H1 (cell line): ENCODE results near the gene TNS1. TPM values are rescaled to one million over a fixed set of nuclear protein-coding genes. Genes with fewer than 3 reads are reported as not detected.

Experiments used
- CTCF ChIA-PET: fragments of 300-600 bp; sonication (Branson Sonifier 250); formaldehyde crosslinking; loops from one replicate; lab custom pipeline; 2021; ENCODE audit not compliant: partially characterized antibody; lab: Charles Lee
- POLR2A ChIA-PET: fragments of 300-600 bp; sonication (Branson Sonifier 250); formaldehyde crosslinking; loops from one replicate; lab custom pipeline; 2021; ENCODE audit warnings: inconsistent platforms; ENCODE audit not compliant: partially characterized antibody; lab: Charles Lee
- DNase-seq, 2 experiments: peaks; one replicate each; pipeline versions ENCODE4 v3.0.0 to v3.0.0-alpha.2; 2010 to 2022; ENCODE audit warnings: low spot score in 2 of 2, low read depth in 1 of 2, mixed read lengths in 1 of 2
- FAIRE-seq: peaks from 2 replicates; lab custom pipeline; 2011; peaks lifted over from hg19 to GRCh38; lab: Jason Lieb, UNC
- H2AFZ ChIP-seq: 2 replicates; pipeline ENCODE4 v1.8.1; 2012; ENCODE audit warnings: low read length, inconsistent platforms
- H2AK5ac ChIP-seq: 2 replicates; pipeline ENCODE4 v1.6.1; 2013; ENCODE audit warnings: low read depth, low read length
- H2BK120ac ChIP-seq: replicated peaks from 2 replicates; pipeline ENCODE3; 2013; ENCODE audit warnings: low read depth, low read length, inconsistent platforms
- H2BK12ac ChIP-seq: 2 replicates; pipeline ENCODE4 v1.6.1; 2013; ENCODE audit warnings: low read depth, low read length
- H2BK15ac ChIP-seq: 2 replicates; pipeline ENCODE4 v1.6.1; 2013; ENCODE audit warnings: low read length
- H2BK20ac ChIP-seq: 2 replicates; pipeline ENCODE4 v1.6.1; 2013; ENCODE audit warnings: low read length
- H2BK5ac ChIP-seq: 2 replicates; pipeline ENCODE4 v1.6.1; 2013; ENCODE audit warnings: low read depth, low read length
- H3K14ac ChIP-seq: 2 replicates; pipeline ENCODE4 v1.6.1; 2013; ENCODE audit warnings: inconsistent platforms; ENCODE audit not compliant: insufficient read length
- H3K18ac ChIP-seq: 2 replicates; pipeline ENCODE4 v1.6.1; 2013; ENCODE audit warnings: low read length; ENCODE audit errors: extremely low read depth
- H3K23ac ChIP-seq: 2 replicates; pipeline ENCODE4 v1.6.1; 2013; ENCODE audit warnings: inconsistent platforms; ENCODE audit not compliant: insufficient read length
- H3K23me2 ChIP-seq: 2 replicates; pipeline ENCODE4 v1.6.1; 2013; ENCODE audit warnings: low read depth, low read length
- H3K27ac ChIP-seq: 2 replicates; pipeline ENCODE4 v1.6.1; 2011; ENCODE audit warnings: low read depth, low read length, inconsistent platforms
- H3K27me3 ChIP-seq, 4 experiments: replicated peaks in 1 of 4; 1 replicate in 1 of 4; 2 replicates in 3 of 4; pipeline versions ENCODE4 v1.6.1 to v1.8.1; 2011 to 2013; ENCODE audit warnings: low read length in 3 of 4, mild to moderate bottlenecking in 3 of 4, inconsistent platforms in 2 of 4, mixed read lengths in 2 of 4, moderate library complexity in 1 of 4; ENCODE audit not compliant: control insufficient read depth in 3 of 4, insufficient read depth in 3 of 4; ENCODE audit errors: extremely low read depth in 1 of 4
- H3K36me3 ChIP-seq, 4 experiments: 2 replicates each; pipeline versions ENCODE4 v1.6.1 to v1.8.1; 2011 to 2013; ENCODE audit warnings: mild to moderate bottlenecking in 4 of 4, low read length in 3 of 4, moderate library complexity in 2 of 4, control low read depth in 1 of 4, inconsistent platforms in 1 of 4; ENCODE audit not compliant: insufficient read depth in 4 of 4, control insufficient read depth in 2 of 4
- H3K4ac ChIP-seq: replicated peaks from 2 replicates; pipeline ENCODE3; 2013; ENCODE audit warnings: low read length, low read depth, mixed read lengths, inconsistent platforms; ENCODE audit not compliant: insufficient read length
- H3K4me1 ChIP-seq, 4 experiments: replicated peaks in 1 of 4; 1 replicate in 1 of 4; 2 replicates in 3 of 4; pipeline versions ENCODE4 v1.6.1 to v1.8.1; 2011 to 2013; ENCODE audit warnings: low read length in 3 of 4, inconsistent platforms in 2 of 4, mixed read lengths in 1 of 4; ENCODE audit not compliant: insufficient read depth in 4 of 4, control insufficient read depth in 3 of 4
- H3K4me2 ChIP-seq, 2 experiments: 2 replicates each; pipeline versions ENCODE4 v1.6.1 to v1.8.1; 2011 to 2013; ENCODE audit warnings: low read depth in 2 of 2, low read length in 2 of 2, control low read depth in 1 of 2, inconsistent platforms in 1 of 2, mild to moderate bottlenecking in 1 of 2; ENCODE audit not compliant: insufficient read depth in 1 of 2
- H3K4me3 ChIP-seq, 4 experiments: fragments of 200-600, 300-600 bp in 1 of 4; sonication (generic), shearing (Covaris generic), sonication (Bioruptor Twin) in 1 of 4; 2 replicates each; pipeline versions ENCODE4 v1.5.1 to v1.8.1; 2011 to 2016; ENCODE audit warnings: low read length in 4 of 4, low read depth in 3 of 4, control low read depth in 2 of 4, inconsistent platforms in 2 of 4, mild to moderate bottlenecking in 2 of 4, mixed read lengths in 1 of 4, moderate library complexity in 1 of 4; ENCODE audit not compliant: insufficient read depth in 2 of 4; ENCODE audit errors: extremely low read depth in 1 of 4
- H3K56ac ChIP-seq: replicated peaks from 2 replicates; pipeline ENCODE3; 2013; ENCODE audit warnings: low read depth, mild to moderate bottlenecking, mixed read lengths, low read length, inconsistent platforms; ENCODE audit not compliant: insufficient read length
- H3K79me1 ChIP-seq: 2 replicates; pipeline ENCODE4 v1.6.1; 2013; ENCODE audit warnings: low read depth, low read length, control low read depth
- H3K79me2 ChIP-seq, 2 experiments: 2 replicates each; pipeline versions ENCODE4 v1.6.1 to v1.8.1; 2012 to 2013; ENCODE audit warnings: low read length in 2 of 2, mild to moderate bottlenecking in 2 of 2, inconsistent platforms in 1 of 2; ENCODE audit not compliant: insufficient read depth in 2 of 2, control insufficient read depth in 1 of 2
- H3K9ac ChIP-seq, 4 experiments: replicated peaks in 1 of 4; 1 replicate in 1 of 4; 2 replicates in 3 of 4; pipeline versions ENCODE4 v1.6.1 to v1.8.1; 2011 to 2013; ENCODE audit warnings: low read depth in 3 of 4, low read length in 3 of 4, control low read depth in 2 of 4, mild to moderate bottlenecking in 2 of 4, moderate library complexity in 2 of 4, inconsistent platforms in 1 of 4; ENCODE audit errors: extremely low read depth in 1 of 4
- H3K9me3 ChIP-seq, 2 experiments: 2 replicates each; pipeline versions ENCODE4 v1.6.1 to v1.8.1; 2012 to 2013; ENCODE audit warnings: mild to moderate bottlenecking in 2 of 2, moderate library complexity in 2 of 2, control low read depth in 1 of 2, inconsistent platforms in 1 of 2, low read depth in 1 of 2, low read length in 1 of 2, mixed read lengths in 1 of 2; ENCODE audit not compliant: insufficient read depth in 2 of 2
- H4K20me1 ChIP-seq, 2 experiments: replicated peaks in 1 of 2; 2 replicates each; pipeline versions ENCODE3 to v1.8.1; 2011 to 2013; ENCODE audit warnings: inconsistent platforms in 2 of 2, low read length in 2 of 2, mild to moderate bottlenecking in 1 of 2; ENCODE audit not compliant: insufficient read depth in 2 of 2, control insufficient read depth in 1 of 2
- H4K5ac ChIP-seq: 2 replicates; pipeline ENCODE4 v1.6.1; 2013; ENCODE audit warnings: low read length, low read depth, mixed read lengths, inconsistent platforms; ENCODE audit not compliant: insufficient read length
- H4K8ac ChIP-seq: 2 replicates; pipeline ENCODE4 v1.8.0; 2013; ENCODE audit warnings: mild to moderate bottlenecking, moderate library complexity, low read length, inconsistent platforms; ENCODE audit not compliant: insufficient read depth; ENCODE audit errors: extremely low read depth
- H4K91ac ChIP-seq: replicated peaks from 2 replicates; pipeline ENCODE3; 2013; ENCODE audit warnings: low read length, mixed read lengths, inconsistent platforms; ENCODE audit not compliant: insufficient read length
- CBX8 ChIP-seq: fragments of 300-800, 300-1000 bp; sonication (generic); IDR thresholded peaks from 2 replicates; pipeline ENCODE4 v1.7.1; 2016; ENCODE audit warnings: low read depth, low read length, borderline replicate concordance
- HDAC2 ChIP-seq, 2 experiments: fragments of 300-600 bp in 1 of 2; sonication (generic) in 1 of 2; IDR thresholded peaks; 2 replicates each; pipeline ENCODE4 v1.6.1; 2011 to 2012; ENCODE audit warnings: low read depth in 2 of 2, low read length in 2 of 2, mild to moderate bottlenecking in 2 of 2, moderate library complexity in 2 of 2, borderline replicate concordance in 1 of 2, inconsistent platforms in 1 of 2
- SAP30 ChIP-seq: fragments of 300-600 bp; sonication (generic); IDR thresholded peaks from 2 replicates; pipeline ENCODE4 v1.7.1; 2012; ENCODE audit warnings: low read length, moderate library complexity, mild to moderate bottlenecking, inconsistent platforms; ENCODE audit not compliant: insufficient read depth, insufficient replicate concordance
- SIX5 ChIP-seq: IDR thresholded peaks from 2 replicates; pipeline ENCODE4 v1.6.1; 2011; ENCODE audit warnings: mild to moderate bottlenecking, low read depth, low read length
- SP1 ChIP-seq: IDR thresholded peaks from 2 replicates; pipeline ENCODE4 v1.6.1; 2011; ENCODE audit warnings: low read depth, low read length
- SP2 ChIP-seq: IDR thresholded peaks from 2 replicates; pipeline ENCODE4 v1.6.1; 2012; ENCODE audit warnings: mild to moderate bottlenecking, low read length, inconsistent platforms
- WGBS, 2 experiments: shearing (Covaris generic) in 1 of 2; methylation state at CpG; one replicate each; pipeline versions ENCODE4 v1.1.6 to v1.1.7; 2013 to 2015; ENCODE audit warnings: low lambda C conversion rate in 2 of 2, mixed read lengths in 2 of 2, inconsistent platforms in 1 of 2, low coverage in 1 of 2, missing lambda C conversion rate in 1 of 2; ENCODE audit not compliant: insufficient replicate concordance in 2 of 2, insufficient coverage in 1 of 2, insufficient read length in 1 of 2; ENCODE audit errors: extremely low coverage in 1 of 2, missing lambda C conversion rate in 1 of 2; 5-methylcytosine and 5-hydroxymethylcytosine counted together
- polyA plus RNA-seq, 7 experiments: library from polyadenylated mRNA; depleted of rRNA in 3 of 7; stranded (reverse) in 5 of 7; unstranded in 2 of 7; fragments of >200 nt in 5 of 7; fragments of 200-250 nt in 2 of 7; gene quantifications; 1 replicate in 5 of 7; 2 replicates in 1 of 7; 4 replicates in 1 of 7; pipeline versions ENCODE4 v1.2.1 to v1.2.3, GENCODE V29; 2011 to 2013; ENCODE audit warnings: missing spikeins in 2 of 7, mixed read lengths in 2 of 7
- total RNA-seq: library from RNA; stranded (reverse); fragmentation: NEBNext Ultra II Directional; extraction: Animal tissue kit (Norgen Biotek cat#: 25700); gene quantifications from 2 replicates; pipeline ENCODE4 v1.2.1, GENCODE V29; 2021
- TF ChIP-seq, protein P1 (sequence below): IDR thresholded peaks from 2 replicates; pipeline ENCODE4 v1.6.1; 2012; ENCODE audit warnings: low read length, inconsistent platforms
- TF ChIP-seq, protein P2 (sequence below): IDR thresholded peaks from 2 replicates; pipeline ENCODE4 v1.6.1; 2011; ENCODE audit warnings: low read depth, mild to moderate bottlenecking, low read length; ENCODE audit not compliant: insufficient read depth
- TF ChIP-seq, protein P3 (sequence below): IDR thresholded peaks from 2 replicates; pipeline ENCODE4 v1.6.1; 2012; ENCODE audit warnings: inconsistent platforms

TNS1 gene
- total and polyA plus RNA-seq, 2 of the 8 experiments (the other 6 are each of a cell fraction or from before 2014, with no cell fraction given), result 1.5 to 5.1 TPM

DNA sequence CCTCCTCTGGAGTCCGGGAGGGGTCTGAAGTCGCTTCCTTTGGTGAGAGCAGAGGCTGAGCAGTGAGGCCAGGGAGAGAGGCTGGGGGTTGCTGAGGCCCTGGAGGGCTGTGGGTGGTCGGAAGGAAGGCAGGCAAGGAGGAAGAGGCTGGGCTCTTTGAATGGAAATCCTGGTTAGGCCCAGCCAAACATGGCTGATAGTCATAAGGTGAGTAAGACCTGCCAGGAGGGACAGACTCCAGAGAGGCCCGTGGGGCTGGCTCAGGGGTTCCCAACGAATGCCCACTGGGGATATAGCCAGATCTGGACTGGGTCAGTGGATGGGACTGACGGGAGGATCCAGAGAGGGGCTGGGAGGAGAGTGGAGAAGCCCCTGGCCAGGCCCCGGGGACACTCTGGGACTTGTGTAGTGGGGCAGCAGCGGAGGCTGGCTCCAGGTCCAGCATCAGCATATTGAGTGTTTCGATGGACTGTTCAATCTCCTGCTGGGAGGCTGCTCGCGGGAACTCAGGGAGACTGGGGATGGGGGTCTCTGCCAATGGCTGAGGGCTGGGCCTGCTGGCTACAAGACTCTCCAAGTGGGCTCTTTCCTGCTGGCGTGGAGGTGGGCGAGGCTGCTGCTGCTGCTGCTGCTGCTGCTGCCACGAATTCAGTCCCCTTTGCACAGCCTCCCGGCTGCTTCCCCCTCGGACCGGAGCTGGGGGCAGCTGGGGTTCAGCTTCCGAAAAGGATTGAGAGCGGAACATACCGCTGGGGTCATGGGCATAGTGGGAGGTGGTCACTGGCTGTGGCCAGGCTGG, 155.0 kb downstream of the TNS1 start:
- H3K4me1 ChIP-seq, result no peaks in the 10 kb centered on the region; a peak in 1 of 7 replicates
- H3K23ac ChIP-seq, result no peak overlapping the region
- no peak overlapping the region for H2BK5ac ChIP-seq
- H3K4me2 ChIP-seq, result no peak overlapping the region
- 82% methylated on average over 19 of the region's 20 CpGs; no CpG with 5 or more reads in 1 of the 2 experiments for WGBS, 2 experiments
- no peak overlapping the region for H2AK5ac ChIP-seq
- H3K79me1 ChIP-seq, result no peaks in the 10 kb centered on the region
- H3K23me2 ChIP-seq, result peaks cover under 1% of the 10 kb centered on the region; the same call in 1 of the 2 replicates
- H2BK20ac ChIP-seq, result no peak overlapping the region
- no peak overlapping the region for H3K4ac ChIP-seq
- H3K9ac ChIP-seq, result no peak overlapping the region
- no peak overlapping the region for H3K18ac ChIP-seq
- H3K56ac ChIP-seq, result no peak overlapping the region
- H3K36me3 ChIP-seq, result no peaks in the 10 kb centered on the region
- FAIRE-seq (no peak), DNase-seq (no peak)
- no peak overlapping the region for H4K5ac ChIP-seq
- H2AFZ ChIP-seq, result no peak overlapping the region
- no peaks in the 10 kb centered on the region for H3K79me2 ChIP-seq
- no peaks in the 10 kb centered on the region for H3K27me3 ChIP-seq
- no peak overlapping the region for H4K8ac ChIP-seq
- H2BK15ac ChIP-seq, result no peak overlapping the region
- no peak overlapping the region for H3K14ac ChIP-seq
- H3K4me3 ChIP-seq, result no peak overlapping the region
- CTCF ChIA-PET, result interaction anchor here (0.7 to 4.7 kb wide), 4 partner anchors 8 to 60 kb away, joined by 3 to 20 read pairs (median 4); no protein-coding TSS in a partner anchor
- H4K91ac ChIP-seq, result no peak overlapping the region
- peaks cover 12 to 15% of the 10 kb centered on the region in 2 experiments for H3K9me3 ChIP-seq
- no peak overlapping the region for H2BK120ac ChIP-seq
- POLR2A ChIA-PET, result no interaction called here
- no peaks in the 10 kb centered on the region for H4K20me1 ChIP-seq
- H2BK12ac ChIP-seq, result no peak overlapping the region
- H3K27ac ChIP-seq, result no peak overlapping the region
- TF ChIP-seq SP1, result no peak
- TF ChIP-seq, protein P1, sequence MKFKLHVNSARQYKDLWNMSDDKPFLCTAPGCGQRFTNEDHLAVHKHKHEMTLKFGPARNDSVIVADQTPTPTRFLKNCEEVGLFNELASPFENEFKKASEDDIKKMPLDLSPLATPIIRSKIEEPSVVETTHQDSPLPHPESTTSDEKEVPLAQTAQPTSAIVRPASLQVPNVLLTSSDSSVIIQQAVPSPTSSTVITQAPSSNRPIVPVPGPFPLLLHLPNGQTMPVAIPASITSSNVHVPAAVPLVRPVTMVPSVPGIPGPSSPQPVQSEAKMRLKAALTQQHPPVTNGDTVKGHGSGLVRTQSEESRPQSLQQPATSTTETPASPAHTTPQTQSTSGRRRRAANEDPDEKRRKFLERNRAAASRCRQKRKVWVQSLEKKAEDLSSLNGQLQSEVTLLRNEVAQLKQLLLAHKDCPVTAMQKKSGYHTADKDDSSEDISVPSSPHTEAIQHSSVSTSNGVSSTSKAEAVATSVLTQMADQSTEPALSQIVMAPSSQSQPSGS, result no peak
- TF ChIP-seq, protein P2, sequence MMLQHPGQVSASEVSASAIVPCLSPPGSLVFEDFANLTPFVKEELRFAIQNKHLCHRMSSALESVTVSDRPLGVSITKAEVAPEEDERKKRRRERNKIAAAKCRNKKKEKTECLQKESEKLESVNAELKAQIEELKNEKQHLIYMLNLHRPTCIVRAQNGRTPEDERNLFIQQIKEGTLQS, result no peak
- no peak for TF ChIP-seq CBX8
- no peak for TF ChIP-seq SP2
- TF ChIP-seq, protein P3, sequence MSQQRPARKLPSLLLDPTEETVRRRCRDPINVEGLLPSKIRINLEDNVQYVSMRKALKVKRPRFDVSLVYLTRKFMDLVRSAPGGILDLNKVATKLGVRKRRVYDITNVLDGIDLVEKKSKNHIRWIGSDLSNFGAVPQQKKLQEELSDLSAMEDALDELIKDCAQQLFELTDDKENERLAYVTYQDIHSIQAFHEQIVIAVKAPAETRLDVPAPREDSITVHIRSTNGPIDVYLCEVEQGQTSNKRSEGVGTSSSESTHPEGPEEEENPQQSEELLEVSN, result no peak
- TF ChIP-seq HDAC2 (IDR thresholded peaks at IDR 0.05; ENCODE audit: borderline replicate concordance in 1 of 2, low read depth in 2 of 2, low read length in 2 of 2), result no peak
- TF ChIP-seq SIX5, result no peak
- TF ChIP-seq SAP30, result no peak
